ENCODE results near the gene COL18A1.

DNA sequence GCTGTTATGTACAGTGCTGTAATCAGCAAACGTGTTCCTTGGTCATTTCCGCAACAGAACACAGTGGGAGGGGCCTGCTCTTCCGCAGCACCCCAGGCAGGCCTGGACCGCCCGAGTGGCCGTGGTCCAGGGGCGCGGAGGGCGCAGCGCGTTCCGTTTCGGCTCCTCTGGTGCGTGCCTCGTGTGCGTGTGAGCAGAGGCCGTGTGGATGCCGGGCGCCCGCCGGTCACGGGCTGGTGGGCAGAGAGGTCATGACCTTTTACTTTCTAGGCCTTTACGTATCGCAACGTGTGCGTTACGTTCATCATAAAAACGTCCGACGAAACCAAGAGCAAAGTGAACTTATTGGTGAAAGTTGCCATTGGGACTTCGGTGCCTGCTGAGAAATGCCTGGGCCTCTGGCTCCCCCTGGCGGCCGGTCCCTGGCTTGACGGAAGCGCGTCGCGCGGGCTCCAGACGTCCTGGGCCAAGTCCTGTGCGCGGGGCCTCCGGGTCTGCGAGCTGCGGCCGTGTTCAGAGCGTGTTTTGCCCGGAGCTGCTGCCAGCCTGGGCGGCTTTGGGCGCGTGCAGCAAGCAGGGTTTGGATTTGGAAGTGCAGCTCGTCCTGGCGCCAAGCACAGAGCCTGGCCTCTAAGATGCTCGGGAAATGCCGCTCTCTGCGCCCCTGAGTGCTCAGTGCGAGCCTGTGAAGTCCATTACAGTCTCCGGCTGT lies 34.4 kb downstream of the COL18A1 start:
- TF ChIP-seq POLR2A (IDR thresholded peaks at IDR 0.05; ENCODE audit: low read depth): no peak
- TF ChIP-seq POLR2AphosphoS5 (IDR thresholded peaks at IDR 0.05): peak; percentile 76 to 78
